SU-DHL-6 (cell line): Measurements from ENCODE around the gene ABCC12.

Experiments used
- H2AFZ ChIP-seq: fragments of 200-600 bp; sonication (generic); 2 replicates; pipeline ENCODE4 v1.6.1; 2014; ENCODE audit warnings: low read depth, mild to moderate bottlenecking, moderate library complexity, mixed read lengths, antibody characterized with exemption, low read length; ENCODE audit not compliant: severe bottlenecking
- H3F3A ChIP-seq: fragments of 200-600 bp; shearing (Covaris generic); 2 replicates; pipeline ENCODE4 v1.6.0; 2016; ENCODE audit warnings: antibody characterized with exemption, mild to moderate bottlenecking; ENCODE audit not compliant: insufficient read depth
- H3K27ac ChIP-seq: fragments of 200-600 bp; sonication (generic); 2 replicates; pipeline ENCODE4 v1.5.1; 2016; ENCODE audit warnings: low read depth, mild to moderate bottlenecking, low read length, moderate library complexity, mixed read lengths
- H3K27me3 ChIP-seq: fragments of 200-600 bp; sonication (generic), shearing (Covaris generic); 2 replicates; pipeline ENCODE4 v1.6.0; 2014; ENCODE audit warnings: mild to moderate bottlenecking, low read length
- H3K36me3 ChIP-seq: fragments of 200-600 bp; sonication (generic); 2 replicates; pipeline ENCODE4 v1.6.1; 2014; ENCODE audit warnings: mild to moderate bottlenecking, low read length, mixed read lengths
- H3K4me2 ChIP-seq: fragments of 300-600, 200-600 bp; shearing (Covaris generic), sonication (generic); 2 replicates; pipeline ENCODE4 v1.6.0; 2014; ENCODE audit warnings: low read length, low read depth, mild to moderate bottlenecking; ENCODE audit not compliant: poor library complexity, severe bottlenecking
- H3K4me3 ChIP-seq: fragments of 200-600 bp; sonication (generic); 2 replicates; pipeline ENCODE4 v1.5.1; 2014; ENCODE audit warnings: antibody characterized with exemption, low read length, mild to moderate bottlenecking, mixed read lengths; ENCODE audit not compliant: insufficient read depth, poor library complexity, severe bottlenecking
- H3K79me2 ChIP-seq: fragments of 200-600 bp; sonication (generic); 2 replicates; pipeline ENCODE4 v1.6.1; 2014; ENCODE audit warnings: mild to moderate bottlenecking, low read length, moderate library complexity; ENCODE audit not compliant: insufficient read depth
- H3K9ac ChIP-seq: fragments of 200-600 bp; sonication (generic); 2 replicates; pipeline ENCODE4 v1.7.0; 2014; ENCODE audit warnings: mild to moderate bottlenecking, low read length
- H3K9me2 ChIP-seq: fragments of 200-600 bp; sonication (generic); replicated peaks from 2 replicates; pipeline ENCODE4 v1.6.1; 2014; ENCODE audit warnings: low read length; ENCODE audit not compliant: insufficient read depth
- H3K9me3 ChIP-seq: fragments of 200-600 bp; sonication (generic); 2 replicates; pipeline ENCODE4 v1.6.1; 2014; ENCODE audit warnings: low read length, mixed read lengths; ENCODE audit not compliant: insufficient read depth
- H4K20me1 ChIP-seq: fragments of 200-600 bp; sonication (generic); 2 replicates; pipeline ENCODE4 v1.6.1; 2014; ENCODE audit warnings: low read depth, mild to moderate bottlenecking, antibody characterized with exemption, low read length, moderate library complexity, mixed read lengths
- CTCF ChIP-seq: fragments of 200-600 bp; sonication (generic); IDR thresholded peaks from one replicate; pipeline ENCODE4 v1.5.1; 2017; ENCODE audit warnings: antibody characterized with exemption, mild to moderate bottlenecking, low read length, moderate library complexity; ENCODE audit not compliant: insufficient read depth, poor library complexity, severe bottlenecking
- EZH2phosphoT487 ChIP-seq: fragments of 200-600 bp; sonication (generic), shearing (Covaris generic); conservative IDR thresholded peaks from 2 replicates; pipeline ENCODE4 v1.6.1; 2018; ENCODE audit warnings: mild to moderate bottlenecking, antibody characterized with exemption, low read length, moderate library complexity, mixed read lengths

The ABCC12 gene

GRCh38 chr16:48193846-48194245, 38.1 kb upstream of the ABCC12 start:
- no peaks in the 10 kb centered on the region for H3K27me3 ChIP-seq
- H3K9me2 ChIP-seq: no peaks in the 10 kb centered on the region

GRCh38 chr16:48188449-48189102, 32.8 kb upstream of the ABCC12 start:
- TF ChIP-seq CTCF (no peak), EZH2phosphoT487 (no peak)
- Histone ChIP-seq H4K20me1 (no peaks in the 10 kb centered on the region), H3K9me2 (no peaks in the 10 kb centered on the region), H3F3A (no peaks in the 10 kb centered on the region), H3K4me2 (no peak overlapping the region), H2AFZ (no peak overlapping the region), H3K79me2 (no peaks in the 10 kb centered on the region), H3K27ac (no peak overlapping the region), H3K9ac (no peak overlapping the region), H3K4me3 (no peak overlapping the region), H3K27me3 (no peaks in the 10 kb centered on the region), H3K36me3 (no peaks in the 10 kb centered on the region), H3K9me3 (no peaks in the 10 kb centered on the region)

More at GRCh38 chr16:48193846-48194245, 38.1 kb upstream of the ABCC12 start:
- Histone ChIP-seq H3K9ac (no peak overlapping the region), H3K4me3 (no peak overlapping the region), H4K20me1 (no peaks in the 10 kb centered on the region), H3F3A (no peaks in the 10 kb centered on the region), H3K4me2 (no peak overlapping the region), H3K36me3 (no peaks in the 10 kb centered on the region), H3K9me3 (no peaks in the 10 kb centered on the region), H2AFZ (no peak overlapping the region), H3K27ac (no peak overlapping the region), H3K79me2 (no peaks in the 10 kb centered on the region)
- TF ChIP-seq CTCF: no peak
- no peak for TF ChIP-seq EZH2phosphoT487

GRCh38 chr16:48187779-48188178, 32.0 kb upstream of the ABCC12 start:
- Histone ChIP-seq H3K79me2 (no peaks in the 10 kb centered on the region), H2AFZ (no peak overlapping the region), H3K9me2 (no peaks in the 10 kb centered on the region), H3K36me3 (no peaks in the 10 kb centered on the region), H3K9me3 (no peaks in the 10 kb centered on the region), H3K4me3 (no peak overlapping the region), H3K9ac (no peak overlapping the region), H3K4me2 (no peak overlapping the region), H3K27ac (no peak overlapping the region), H3K27me3 (no peaks in the 10 kb centered on the region), H3F3A (no peaks in the 10 kb centered on the region), H4K20me1 (no peaks in the 10 kb centered on the region)
- TF ChIP-seq EZH2phosphoT487: no peak
- no peak for TF ChIP-seq CTCF
